K562 (cell line): ENCODE results near the gene PRRT2. TPM values are rescaled to one million over a fixed set of nuclear protein-coding genes. Genes with fewer than 3 reads are reported as not detected.

Source experiments
- C11orf30 ChIP-seq: fragments of 450-650 bp; IDR thresholded peaks from 2 replicates; pipeline ENCODE4 v1.6.1; 2016; ENCODE audit warnings: low read depth, mild to moderate bottlenecking
- CREB3L1 ChIP-seq: fragments of 450-650 bp; IDR thresholded peaks from 2 replicates; pipeline ENCODE4 v1.6.1; 2014; ENCODE audit warnings: low read depth, mild to moderate bottlenecking, moderate library complexity, borderline replicate concordance
- CTBP1 ChIP-seq: fragments of 450-650 bp; IDR thresholded peaks from 2 replicates; pipeline ENCODE4 v1.6.1; 2016; ENCODE audit warnings: borderline replicate concordance
- ETS1 ChIP-seq: conservative IDR thresholded peaks from 2 replicates; pipeline ENCODE4 v1.6.1; 2011; ENCODE audit warnings: low read depth, mild to moderate bottlenecking, low read length; ENCODE audit not compliant: control insufficient read depth
- FOXK2 ChIP-seq, 2 experiments: fragments of 450-650 bp; IDR thresholded peaks in 1 of 2; conservative IDR thresholded peaks in 1 of 2; 2 replicates each; pipeline ENCODE4 v1.6.1; 2016; ENCODE audit warnings: low read depth in 2 of 2, mild to moderate bottlenecking in 1 of 2
- HMG20B ChIP-seq: fragments of 250-450 bp; sonication (Bioruptor Pico); IDR thresholded peaks from 2 replicates; pipeline ENCODE4 v1.5.0; 2021; ENCODE audit warnings: mild to moderate bottlenecking
- ID3 ChIP-seq, 2 experiments: fragments of 250-450 bp in 1 of 2; fragments of 450-650 bp in 1 of 2; sonication (Bioruptor Pico) in 1 of 2; IDR thresholded peaks; 2 replicates each; pipeline versions ENCODE4 v1.6.1 to v1.8.0; 2016 to 2021; ENCODE audit warnings: mild to moderate bottlenecking in 2 of 2, moderate library complexity in 2 of 2, missing compliant biosample characterization in 1 of 2, missing genetic modification characterization in 1 of 2
- MEF2D ChIP-seq: conservative IDR thresholded peaks from 2 replicates; pipeline ENCODE4 v1.6.1; 2016; ENCODE audit warnings: low read depth, missing genetic modification characterization, missing compliant biosample characterization
- RBFOX2 ChIP-seq: fragments of 200-400 bp; formaldehyde crosslinking; IDR thresholded peaks from 2 replicates; pipeline ENCODE4 v1.6.1; 2017; ENCODE audit warnings: low read depth, mild to moderate bottlenecking, low read length, moderate library complexity
- YY1 ChIP-seq, 3 experiments: IDR thresholded peaks; 2 replicates each; pipeline ENCODE4 v1.6.1; 2011; ENCODE audit warnings: low read length in 2 of 3, mild to moderate bottlenecking in 2 of 3, moderate library complexity in 2 of 3, borderline replicate concordance in 1 of 3, control low read depth in 1 of 3, low read depth in 1 of 3; ENCODE audit not compliant: insufficient read depth in 3 of 3, insufficient replicate concordance in 2 of 3, control insufficient read depth in 1 of 3, insufficient read length in 1 of 3; ENCODE audit errors: extremely low read depth in 1 of 3
- ZFP36 ChIP-seq: fragments of 150-350 bp; IDR thresholded peaks from 2 replicates; pipeline ENCODE4 v1.6.1; 2018; ENCODE audit warnings: low read length, low read depth; ENCODE audit not compliant: partially characterized antibody
- ZFX ChIP-seq: sonication (generic); formaldehyde crosslinking; IDR thresholded peaks from 2 replicates; pipeline ENCODE4 v1.8.0; 2022; ENCODE audit warnings: mild to moderate bottlenecking, missing genetic modification reagents, moderate library complexity
- ZNF224 ChIP-seq: sonication (generic); formaldehyde crosslinking; IDR thresholded peaks from 2 replicates; pipeline ENCODE4 v1.8.0; 2022; ENCODE audit warnings: mild to moderate bottlenecking, missing genetic modification reagents
- ZNF511 ChIP-seq: sonication (generic); formaldehyde crosslinking; IDR thresholded peaks from 2 replicates; pipeline ENCODE4 v1.8.0; 2022; ENCODE audit warnings: mild to moderate bottlenecking, missing genetic modification reagents
- polyA plus RNA-seq, 8 experiments: library from polyadenylated mRNA; depleted of rRNA in 4 of 8; stranded (reverse) in 5 of 8; unstranded in 3 of 8; fragments of >200 nt; fragmentation: Nextera tagmentation in 2 of 8; fragmentation: Illumina TruSeq in 1 of 8; extraction: Ambion mirVana in 2 of 8; extraction: Trizol in 1 of 8; gene quantifications; 2 replicates each; pipeline versions ENCODE4 v1.2.1 to v1.2.3, GENCODE V29; 2011 to 2014; ENCODE audit warnings: inconsistent platforms in 1 of 8, missing spikeins in 1 of 8
- total RNA-seq, 7 experiments: library from RNA; depleted of rRNA in 6 of 7; stranded (reverse); fragments of >200 nt in 6 of 7; fragmentation: Illumina TruSeq in 2 of 7; extraction: Trizol in 2 of 7; gene quantifications; 2 replicates each; pipeline versions ENCODE4 v1.2.1 to v1.2.3, GENCODE V29; 2011 to 2021; ENCODE audit warnings: low replicate concordance in 1 of 7
- TF ChIP-seq, protein P1 (sequence below): sonication (generic); formaldehyde crosslinking; IDR thresholded peaks from 2 replicates; pipeline ENCODE4 v1.8.0; 2022; ENCODE audit warnings: missing genetic modification reagents, mild to moderate bottlenecking, moderate library complexity, borderline replicate concordance
- TF ChIP-seq, protein P2 (sequence below): fragments of 450-650 bp; formaldehyde crosslinking; IDR thresholded peaks from 2 replicates; pipeline ENCODE4 v1.4.0; 2022; ENCODE audit warnings: mild to moderate bottlenecking, moderate library complexity
- TF ChIP-seq, protein P3 (sequence below): fragments of 450-650 bp; formaldehyde crosslinking; IDR thresholded peaks from 2 replicates; pipeline ENCODE4 v1.4.0; 2020; ENCODE audit warnings: mild to moderate bottlenecking, moderate library complexity

The PRRT2 gene
- total and polyA plus RNA-seq, 9 of the 15 experiments (the other 6 are each of a cell fraction or from before 2014, with no cell fraction given), result 0.11 to 1.0 (median 0.42) TPM; not detected in 2

DNA sequence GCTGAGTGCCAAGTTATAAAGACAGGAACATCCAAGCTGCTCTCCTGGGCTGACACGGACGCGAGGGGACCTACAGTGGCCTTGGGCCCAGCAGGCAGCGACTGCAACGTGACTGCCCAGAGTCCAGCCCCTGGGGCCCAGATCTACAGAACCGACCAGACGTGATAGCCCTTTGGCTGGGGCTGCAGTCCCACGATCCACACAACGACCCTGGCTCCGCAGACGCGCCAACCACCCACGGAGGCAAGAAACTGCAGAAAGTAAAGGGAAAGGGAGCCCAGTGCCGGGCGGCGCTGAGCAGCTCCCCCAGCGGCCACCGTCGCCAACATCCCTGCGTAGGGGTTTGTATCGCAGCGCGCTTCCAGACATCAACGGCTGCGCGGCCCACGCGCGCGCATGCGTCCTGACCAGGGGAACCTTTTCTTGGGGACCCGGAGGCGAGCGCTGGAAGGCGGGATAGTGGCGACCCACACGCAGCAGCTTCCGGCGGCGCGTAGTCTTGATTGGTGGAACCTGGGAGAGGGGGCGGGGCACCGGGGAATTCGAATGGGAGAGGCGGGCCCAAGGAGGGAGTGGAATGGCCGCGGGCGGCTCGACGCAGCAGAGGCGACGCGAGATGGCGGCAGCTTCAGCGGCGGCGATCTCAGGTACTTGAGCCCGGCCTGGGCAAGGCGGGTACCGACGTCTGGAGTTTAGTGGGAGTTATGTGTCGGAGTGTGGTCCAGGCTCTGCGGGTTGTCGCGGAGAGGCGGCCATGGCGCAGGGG lies 21.6 kb upstream of the PRRT2 start, which contains the start of gene KIF22 (continued):
- peak; percentile 77 for TF ChIP-seq ETS1
- TF ChIP-seq CTBP1, result peak; percentile 96
- TF ChIP-seq, protein P1, sequence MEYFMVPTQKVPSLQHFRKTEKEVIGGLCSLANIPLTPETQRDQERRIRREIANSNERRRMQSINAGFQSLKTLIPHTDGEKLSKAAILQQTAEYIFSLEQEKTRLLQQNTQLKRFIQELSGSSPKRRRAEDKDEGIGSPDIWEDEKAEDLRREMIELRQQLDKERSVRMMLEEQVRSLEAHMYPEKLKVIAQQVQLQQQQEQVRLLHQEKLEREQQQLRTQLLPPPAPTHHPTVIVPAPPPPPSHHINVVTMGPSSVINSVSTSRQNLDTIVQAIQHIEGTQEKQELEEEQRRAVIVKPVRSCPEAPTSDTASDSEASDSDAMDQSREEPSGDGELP (CRISPR knock-in tag), result peak; percentile 88; the same call in 1 of the 2 replicates
- 0 out of 2 replicates have a peak, but pooled peaks have one; percentile 45 for TF ChIP-seq ZNF224 (CRISPR knock-in tag)
- TF ChIP-seq ZFX (CRISPR knock-in tag), result peak; percentile 93
- peak; percentile 98 for TF ChIP-seq RBFOX2
- TF ChIP-seq MEF2D (tag), result no peak
- TF ChIP-seq HMG20B (CRISPR knock-in tag), result no peak
- peak; percentile 67 to 85; a peak in 3 of 4 replicates for TF ChIP-seq FOXK2 (conservative IDR thresholded peaks at IDR 0.05 in 1 of 2, IDR thresholded peaks at IDR 0.05 in 1 of 2; ENCODE audit: low read depth in 2 of 2)
- TF ChIP-seq ZNF511 (CRISPR knock-in tag), result no peak; the same call in 1 of the 2 replicates
- TF ChIP-seq CREB3L1, result peak; percentile 59
- TF ChIP-seq, protein P2, sequence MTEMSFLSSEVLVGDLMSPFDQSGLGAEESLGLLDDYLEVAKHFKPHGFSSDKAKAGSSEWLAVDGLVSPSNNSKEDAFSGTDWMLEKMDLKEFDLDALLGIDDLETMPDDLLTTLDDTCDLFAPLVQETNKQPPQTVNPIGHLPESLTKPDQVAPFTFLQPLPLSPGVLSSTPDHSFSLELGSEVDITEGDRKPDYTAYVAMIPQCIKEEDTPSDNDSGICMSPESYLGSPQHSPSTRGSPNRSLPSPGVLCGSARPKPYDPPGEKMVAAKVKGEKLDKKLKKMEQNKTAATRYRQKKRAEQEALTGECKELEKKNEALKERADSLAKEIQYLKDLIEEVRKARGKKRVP, result 0 out of 2 replicates have a peak, but pooled peaks have one; percentile 54
- peak; percentile 2 for TF ChIP-seq ZFP36
- TF ChIP-seq YY1 (IDR thresholded peaks at IDR 0.05; ENCODE audit: borderline replicate concordance in 1 of 3, control insufficient read depth in 1 of 3, extremely low read depth in 1 of 3, insufficient read depth in 3 of 3, insufficient read length in 1 of 3, insufficient replicate concordance in 2 of 3, low read depth in 1 of 3, low read length in 2 of 3), result peak; percentile 89 to 97 (median 96)
- TF ChIP-seq, protein P3, sequence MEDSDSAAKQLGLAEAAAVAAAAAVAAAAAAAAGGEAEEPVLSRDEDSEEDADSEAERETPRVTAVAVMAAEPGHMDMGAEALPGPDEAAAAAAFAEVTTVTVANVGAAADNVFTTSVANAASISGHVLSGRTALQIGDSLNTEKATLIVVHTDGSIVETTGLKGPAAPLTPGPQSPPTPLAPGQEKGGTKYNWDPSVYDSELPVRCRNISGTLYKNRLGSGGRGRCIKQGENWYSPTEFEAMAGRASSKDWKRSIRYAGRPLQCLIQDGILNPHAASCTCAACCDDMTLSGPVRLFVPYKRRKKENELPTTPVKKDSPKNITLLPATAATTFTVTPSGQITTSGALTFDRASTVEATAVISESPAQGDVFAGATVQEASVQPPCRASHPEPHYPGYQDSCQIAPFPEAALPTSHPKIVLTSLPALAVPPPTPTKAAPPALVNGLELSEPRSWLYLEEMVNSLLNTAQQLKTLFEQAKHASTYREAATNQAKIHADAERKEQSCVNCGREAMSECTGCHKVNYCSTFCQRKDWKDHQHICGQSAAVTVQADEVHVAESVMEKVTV, result peak; percentile 41
- peak; percentile 94 for TF ChIP-seq C11orf30
- no peak for TF ChIP-seq ID3 (CRISPR knock-in tag; IDR thresholded peaks at IDR 0.05)
- peak; percentile 74 for TF ChIP-seq ID3 (tag; IDR thresholded peaks at IDR 0.05)
